ENCODE measurements around the gene ARHGEF3. TPM values are rescaled to one million over a fixed set of nuclear protein-coding genes. Genes with fewer than 3 reads are reported as not detected.

ARHGEF3 gene
- total and polyA plus RNA-seq, 5 donors from 2014 or later: 87.8 to 137 (median 103) TPM

- ATAC-seq (ENCODE audit: low read depth in 2 of 2): no peak
Observed at GRCh38 chr3:56819016-56819809, 17.5 kb upstream of the ARHGEF3 start.

GRCh38 chr3:56818156-56818985, 16.6 kb upstream of the ARHGEF3 start:
- Mint-ChIP-seq H3K9me3 (no peaks in the 10 kb centered on the region), H3K4me1 (peaks cover 29 to 56% (median 44%) of the 10 kb centered on the region in 4 donors), H3K27me3 (no peaks in the 10 kb centered on the region), H3K27ac (peak overlapping the region; percentile 8 to 71 (median 70)), H3K4me3 (peak overlapping the region in 1 of 4 donors; percentile 17), H3K36me3 (peaks cover 12% of the 10 kb centered on the region)
- Histone ChIP-seq H3K4me3 (ENCODE audit: low read depth, low read length) (no peak overlapping the region), H3K27me3 (ENCODE audit: control insufficient read depth, insufficient read depth, low read length) (no peaks in the 10 kb centered on the region), H3K4me1 (ENCODE audit: control insufficient read depth, insufficient read depth, low read length, poor library complexity, severe bottlenecking) (peaks cover 14% of the 10 kb centered on the region), H3K36me3 (ENCODE audit: control insufficient read depth, insufficient read depth, low read length) (no peaks in the 10 kb centered on the region), H3K27ac (ENCODE audit: insufficient read depth, low read length, poor library complexity, severe bottlenecking) (no peak overlapping the region), H3K9me3 (ENCODE audit: control insufficient read depth in 2 of 2, low read length in 2 of 2) (no peaks in the 10 kb centered on the region)
- ATAC-seq (ENCODE audit: low read depth in 2 of 2) (no peak), DNase-seq (no peak)

More at GRCh38 chr3:56819016-56819809, 17.5 kb upstream of the ARHGEF3 start:
- no peaks in the 10 kb centered on the region for H3K27me3 ChIP-seq (ENCODE audit: control insufficient read depth, insufficient read depth, low read length)
- H3K27ac ChIP-seq (ENCODE audit: insufficient read depth, low read length, poor library complexity, severe bottlenecking): no peak overlapping the region
- no peak for DNase-seq
- H3K9me3 ChIP-seq (ENCODE audit: control insufficient read depth in 2 of 2, low read length in 2 of 2): no peaks in the 10 kb centered on the region
- no peaks in the 10 kb centered on the region for H3K36me3 ChIP-seq (ENCODE audit: control insufficient read depth, insufficient read depth, low read length)
- no peaks in the 10 kb centered on the region for H3K9me3 Mint-ChIP-seq
- H3K27ac Mint-ChIP-seq: peak overlapping the region in 2 of 3 donors; percentile 8 to 33
- no peaks in the 10 kb centered on the region for H3K27me3 Mint-ChIP-seq
- H3K4me3 Mint-ChIP-seq: no peak overlapping the region
- H3K4me3 ChIP-seq (ENCODE audit: low read depth, low read length): no peak overlapping the region
- H3K4me1 Mint-ChIP-seq: peaks cover 33 to 56% (median 44%) of the 10 kb centered on the region in 4 donors
- peaks cover 13% of the 10 kb centered on the region for H3K4me1 ChIP-seq (ENCODE audit: control insufficient read depth, insufficient read depth, low read length, poor library complexity, severe bottlenecking)
- peaks cover 14% of the 10 kb centered on the region for H3K36me3 Mint-ChIP-seq

- no peak overlapping the region for H3K27ac ChIP-seq (ENCODE audit: insufficient read depth, low read length, poor library complexity, severe bottlenecking)
- Mint-ChIP-seq H3K4me3 (no peak overlapping the region), H3K27ac (peak overlapping the region in 1 of 3 donors; percentile 57), H3K27me3 (no peaks in the 10 kb centered on the region), H3K36me3 (peaks cover 11% of the 10 kb centered on the region), H3K4me1 (peaks cover 29 to 59% (median 47%) of the 10 kb centered on the region in 4 donors), H3K9me3 (no peaks in the 10 kb centered on the region)
- ATAC-seq (ENCODE audit: low read depth in 2 of 2) (no peak), DNase-seq (no peak)
- no peaks in the 10 kb centered on the region for H3K9me3 ChIP-seq (ENCODE audit: control insufficient read depth in 2 of 2, low read length in 2 of 2)
- no peak overlapping the region for H3K4me3 ChIP-seq (ENCODE audit: low read depth, low read length)
- no peaks in the 10 kb centered on the region for H3K27me3 ChIP-seq (ENCODE audit: control insufficient read depth, insufficient read depth, low read length)
- peaks cover 21% of the 10 kb centered on the region for H3K4me1 ChIP-seq (ENCODE audit: control insufficient read depth, insufficient read depth, low read length, poor library complexity, severe bottlenecking)
- H3K36me3 ChIP-seq (ENCODE audit: control insufficient read depth, insufficient read depth, low read length): no peaks in the 10 kb centered on the region
Observed at GRCh38 chr3:56817646-56818045, 15.9 kb upstream of the ARHGEF3 start.

GRCh38 chr3:56816061-56816460, 14.3 kb upstream of the ARHGEF3 start:
- Histone ChIP-seq H3K4me3 (ENCODE audit: low read depth, low read length) (no peak overlapping the region), H3K27ac (ENCODE audit: insufficient read depth, low read length, poor library complexity, severe bottlenecking) (no peak overlapping the region), H3K27me3 (ENCODE audit: control insufficient read depth, insufficient read depth, low read length) (no peaks in the 10 kb centered on the region), H3K9me3 (ENCODE audit: control insufficient read depth in 2 of 2, low read length in 2 of 2) (no peaks in the 10 kb centered on the region), H3K4me1 (ENCODE audit: control insufficient read depth, insufficient read depth, low read length, poor library complexity, severe bottlenecking) (peaks cover 37% of the 10 kb centered on the region), H3K36me3 (ENCODE audit: control insufficient read depth, insufficient read depth, low read length) (no peaks in the 10 kb centered on the region)
- H3K27ac Mint-ChIP-seq: peak overlapping the region in 2 of 3 donors; percentile 24 to 48
- no peaks in the 10 kb centered on the region for H3K27me3 Mint-ChIP-seq
- no peak for DNase-seq
- H3K36me3 Mint-ChIP-seq: peaks cover 6% of the 10 kb centered on the region
- ATAC-seq (ENCODE audit: low read depth in 2 of 2): no peak
- H3K4me1 Mint-ChIP-seq: peaks cover 39 to 75% (median 61%) of the 10 kb centered on the region in 4 donors
- no peaks in the 10 kb centered on the region for H3K9me3 Mint-ChIP-seq
- no peak overlapping the region for H3K4me3 Mint-ChIP-seq

- Mint-ChIP-seq H3K4me1 (peaks cover 41 to 79% (median 62%) of the 10 kb centered on the region in 4 donors), H3K27ac (peak overlapping the region; percentile 24 to 48 (median 46)), H3K9me3 (no peaks in the 10 kb centered on the region), H3K4me3 (no peak overlapping the region), H3K36me3 (peaks cover 6% of the 10 kb centered on the region), H3K27me3 (no peaks in the 10 kb centered on the region)
- ATAC-seq (ENCODE audit: low read depth in 2 of 2): no peak
- Histone ChIP-seq H3K36me3 (ENCODE audit: control insufficient read depth, insufficient read depth, low read length) (no peaks in the 10 kb centered on the region), H3K4me3 (ENCODE audit: low read depth, low read length) (no peak overlapping the region), H3K9me3 (ENCODE audit: control insufficient read depth in 2 of 2, low read length in 2 of 2) (no peaks in the 10 kb centered on the region), H3K4me1 (ENCODE audit: control insufficient read depth, insufficient read depth, low read length, poor library complexity, severe bottlenecking) (peaks cover 37% of the 10 kb centered on the region), H3K27ac (ENCODE audit: insufficient read depth, low read length, poor library complexity, severe bottlenecking) (no peak overlapping the region), H3K27me3 (ENCODE audit: control insufficient read depth, insufficient read depth, low read length) (no peaks in the 10 kb centered on the region)
- no peak for DNase-seq
Observed at GRCh38 chr3:56815589-56815988, 13.8 kb upstream of the ARHGEF3 start.

GRCh38 chr3:56813653-56813960, 11.9 kb upstream of the ARHGEF3 start:
- no peaks in the 10 kb centered on the region for H3K36me3 ChIP-seq (ENCODE audit: control insufficient read depth, insufficient read depth, low read length)
- no peak for DNase-seq
- H3K27ac ChIP-seq (ENCODE audit: insufficient read depth, low read length, poor library complexity, severe bottlenecking): peak overlapping the region; percentile 49

DNA sequence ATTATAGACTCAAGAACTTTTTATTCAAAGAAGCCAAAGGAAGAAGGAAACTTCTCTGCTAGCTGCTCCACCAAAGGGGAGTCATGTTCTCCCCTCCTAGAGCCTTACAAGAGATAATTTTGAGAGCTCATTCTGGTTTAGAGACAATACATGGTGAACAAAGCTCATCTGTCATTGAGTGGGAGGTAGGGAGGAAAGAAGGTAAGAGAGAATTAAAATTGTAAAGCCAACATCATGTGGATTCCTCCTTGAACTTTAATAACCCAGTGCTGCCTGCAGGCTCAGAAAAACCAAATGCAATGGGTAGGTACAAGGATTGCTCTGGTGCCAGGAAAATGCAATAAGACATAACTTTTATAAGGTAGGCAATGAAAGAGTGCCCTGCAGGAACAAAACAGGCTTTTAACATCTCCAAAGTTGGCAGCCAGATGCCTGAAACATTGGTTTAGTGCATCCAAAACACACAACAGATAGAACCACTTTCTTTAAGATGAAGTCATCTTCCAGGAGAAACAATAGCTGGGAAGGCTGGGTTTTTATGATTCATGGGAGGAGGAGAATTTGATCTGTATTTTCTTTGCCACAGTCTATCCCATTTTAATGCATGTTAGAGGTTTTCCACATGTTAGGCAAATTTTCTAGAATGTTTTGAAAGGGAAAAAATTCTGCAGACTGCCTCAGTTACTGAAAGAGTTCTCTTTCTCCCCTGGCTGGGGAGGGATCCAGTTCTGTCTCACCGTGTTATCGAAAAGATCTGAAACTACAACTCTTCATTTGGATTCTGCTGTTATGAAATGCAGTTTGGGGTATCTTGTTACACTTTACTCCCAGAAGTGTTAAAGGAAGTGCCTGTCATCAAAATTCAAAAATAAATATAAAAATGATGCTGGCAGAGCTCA, 11.3 kb upstream of the ARHGEF3 start:
- Histone ChIP-seq H3K9me3 (ENCODE audit: control insufficient read depth in 2 of 2, low read length in 2 of 2) (no peaks in the 10 kb centered on the region), H3K4me1 (ENCODE audit: control insufficient read depth, insufficient read depth, low read length, poor library complexity, severe bottlenecking) (peaks cover 37% of the 10 kb centered on the region), H3K27ac (ENCODE audit: insufficient read depth, low read length, poor library complexity, severe bottlenecking) (peak overlapping the region; percentile 49), H3K36me3 (ENCODE audit: control insufficient read depth, insufficient read depth, low read length) (no peaks in the 10 kb centered on the region), H3K4me3 (ENCODE audit: low read depth, low read length) (peak overlapping the region; percentile 26), H3K27me3 (ENCODE audit: control insufficient read depth, insufficient read depth, low read length) (no peaks in the 10 kb centered on the region)
- H3K4me1 Mint-ChIP-seq: peaks cover 34 to 69% (median 56%) of the 10 kb centered on the region in 4 donors
- ATAC-seq (ENCODE audit: low read depth in 2 of 2): no peak
- peaks cover 3% of the 10 kb centered on the region for H3K36me3 Mint-ChIP-seq
- no peaks in the 10 kb centered on the region for H3K9me3 Mint-ChIP-seq
- no peak for DNase-seq
- H3K4me3 Mint-ChIP-seq: peak overlapping the region; percentile 40 to 59 (median 47)
- H3K27me3 Mint-ChIP-seq: no peaks in the 10 kb centered on the region
- peak overlapping the region; percentile 33 to 88 (median 85) for H3K27ac Mint-ChIP-seq

More at GRCh38 chr3:56813653-56813960, 11.9 kb upstream of the ARHGEF3 start:
- Histone ChIP-seq H3K4me3 (ENCODE audit: low read depth, low read length) (peak overlapping the region; percentile 26), H3K4me1 (ENCODE audit: control insufficient read depth, insufficient read depth, low read length, poor library complexity, severe bottlenecking) (peaks cover 37% of the 10 kb centered on the region), H3K27me3 (ENCODE audit: control insufficient read depth, insufficient read depth, low read length) (no peaks in the 10 kb centered on the region), H3K9me3 (ENCODE audit: control insufficient read depth in 2 of 2, low read length in 2 of 2) (no peaks in the 10 kb centered on the region)
- ATAC-seq (ENCODE audit: low read depth in 2 of 2): no peak
- H3K4me1 Mint-ChIP-seq: peaks cover 34 to 76% (median 59%) of the 10 kb centered on the region in 4 donors
- no peaks in the 10 kb centered on the region for H3K27me3 Mint-ChIP-seq
- H3K4me3 Mint-ChIP-seq: peak overlapping the region; percentile 41 to 66 (median 56)
- no peaks in the 10 kb centered on the region for H3K9me3 Mint-ChIP-seq
- peak overlapping the region; percentile 33 to 85 (median 65) for H3K27ac Mint-ChIP-seq
- peaks cover 3% of the 10 kb centered on the region for H3K36me3 Mint-ChIP-seq
